Tibial artery (tissue), 4 donors: ENCODE measurements around the gene CFAP74.

ENCODE experiments used
- DNase-seq, 2 donors: peaks; one replicate each; pipeline ENCODE4 v3.0.0-alpha.2; 2019
- H3K27ac ChIP-seq, 2 donors: fragments of 200-600 bp; sonication (generic) in 1 of 2; 1 replicate in 1 of 2; 2 replicates in 1 of 2; pipeline ENCODE4 v1.5.1; 2018 to 2019; ENCODE audit warnings: mild to moderate bottlenecking in 1 of 2
- H3K27me3 ChIP-seq, 2 donors: fragments of 200-600 bp; sonication (generic) in 1 of 2; one replicate each; pipeline versions ENCODE4 v1.5.1 to v1.6.0; 2016 to 2019
- H3K36me3 ChIP-seq, 3 donors: fragments of 200-600 bp; sonication (generic) in 2 of 3; one replicate each; pipeline ENCODE4 v1.5.1; 2016 to 2019; ENCODE audit warnings: mild to moderate bottlenecking in 2 of 3
- H3K4me1 ChIP-seq, 4 donors: fragments of 200-600 bp; sonication (generic) in 2 of 4; 1 replicate in 3 of 4; 2 replicates in 1 of 4; pipeline ENCODE4 v1.5.1; 2016 to 2019
- H3K4me3 ChIP-seq, 2 donors: fragments of 200-600 bp; sonication (generic) in 1 of 2; 1 replicate in 1 of 2; 2 replicates in 1 of 2; pipeline ENCODE4 v1.5.1; 2018 to 2019; ENCODE audit warnings: mild to moderate bottlenecking in 2 of 2
- H3K9me3 ChIP-seq, 3 donors: fragments of 200-600 bp; sonication (generic) in 1 of 3; one replicate each; pipeline ENCODE4 v1.5.1; 2016 to 2019
- CTCF ChIP-seq, 2 experiments: fragments of 200-600 bp in 1 of 2; fragments of 450-650 bp in 1 of 2; IDR thresholded peaks; one replicate each; pipeline ENCODE4 v1.5.1; 2017 to 2019; ENCODE audit warnings: antibody characterized with exemption in 2 of 2, mild to moderate bottlenecking in 1 of 2, moderate library complexity in 1 of 2
- intact Hi-C: fragments of 100-400 bp; cut with DNase I; formaldehyde crosslinking; loops from one replicate; pipeline ENCODE4 v1.15.0; 2023; ENCODE audit warnings: low total_unique reads

Gene CFAP74

GRCh38 chr1:1960480-1961196, 42.9 kb downstream of the CFAP74 start:
- no peaks in the 10 kb centered on the region for H3K36me3 ChIP-seq
- H3K4me1 ChIP-seq, result peaks cover 0 to 12% (median 8%) of the 10 kb centered on the region in 4 donors
- DNase-seq, result no peak
- no peak overlapping the region for H3K4me3 ChIP-seq
- H3K27ac ChIP-seq, result no peak overlapping the region
- no peak for TF ChIP-seq CTCF (IDR thresholded peaks at IDR 0.05)
- intact Hi-C loops, result no loop called here
- no peaks in the 10 kb centered on the region for H3K9me3 ChIP-seq
- peaks cover 0 to 94% of the 10 kb centered on the region in 2 donors for H3K27me3 ChIP-seq

GRCh38 chr1:1959840-1960479, 43.6 kb downstream of the CFAP74 start:
- Histone ChIP-seq H3K27me3 (peaks cover 0 to 94% of the 10 kb centered on the region in 2 donors), H3K9me3 (no peaks in the 10 kb centered on the region), H3K36me3 (no peaks in the 10 kb centered on the region), H3K4me1 (peaks cover 0 to 12% (median 8%) of the 10 kb centered on the region in 4 donors), H3K4me3 (no peak overlapping the region), H3K27ac (no peak overlapping the region)
- intact Hi-C loops, result loop anchor here (5.0 kb wide), 1 partner anchor 82 kb away; no protein-coding TSS in a partner anchor
- DNase-seq, result peak; percentile 49 to 76
- TF ChIP-seq CTCF (IDR thresholded peaks at IDR 0.05), result peak; percentile 33 to 44

- Histone ChIP-seq H3K9me3 (no peaks in the 10 kb centered on the region), H3K36me3 (no peaks in the 10 kb centered on the region), H3K4me3 (no peak overlapping the region), H3K4me1 (peaks cover 0 to 12% (median 8%) of the 10 kb centered on the region in 4 donors), H3K27me3 (peaks cover 0 to 89% of the 10 kb centered on the region in 2 donors), H3K27ac (no peak overlapping the region)
- intact Hi-C loops, result loop anchor here (5.0 kb wide), 1 partner anchor 83 kb away; no protein-coding TSS in a partner anchor
- no peak for DNase-seq
- no peak for TF ChIP-seq CTCF (IDR thresholded peaks at IDR 0.05)
Observed at GRCh38 chr1:1959459-1959839, 44.1 kb downstream of the CFAP74 start.

- no peak for TF ChIP-seq CTCF (IDR thresholded peaks at IDR 0.05)
- H3K36me3 ChIP-seq, result no peaks in the 10 kb centered on the region
- H3K9me3 ChIP-seq, result no peaks in the 10 kb centered on the region
- intact Hi-C loops, result loop anchor here (5.0 kb wide), 1 partner anchor 84 kb away; no protein-coding TSS in a partner anchor
- DNase-seq, result no peak
- peaks cover 0 to 12% (median 8%) of the 10 kb centered on the region in 4 donors for H3K4me1 ChIP-seq
- no peak overlapping the region for H3K27ac ChIP-seq
- no peak overlapping the region for H3K4me3 ChIP-seq
- H3K27me3 ChIP-seq, result peaks cover 0 to 82% of the 10 kb centered on the region in 2 donors
Observed at GRCh38 chr1:1958071-1958541, 45.5 kb downstream of the CFAP74 start.

GRCh38 chr1:1957533-1957961, 46.0 kb downstream of the CFAP74 start:
- H3K36me3 ChIP-seq, result no peaks in the 10 kb centered on the region
- H3K27ac ChIP-seq, result no peak overlapping the region
- intact Hi-C loops, result loop anchor here (5.0 kb wide), 1 partner anchor 85 kb away; no protein-coding TSS in a partner anchor
- H3K27me3 ChIP-seq, result peaks cover 0 to 79% of the 10 kb centered on the region in 2 donors
- no peak for DNase-seq
- no peak overlapping the region for H3K4me3 ChIP-seq
- H3K4me1 ChIP-seq, result peaks cover 0 to 12% (median 8%) of the 10 kb centered on the region in 4 donors
- H3K9me3 ChIP-seq, result no peaks in the 10 kb centered on the region
- no peak for TF ChIP-seq CTCF (IDR thresholded peaks at IDR 0.05)
